Measurements from ENCODE around the gene TBC1D5.

- no peak for TF ChIP-seq CTCF (conservative IDR thresholded peaks at IDR 0.05 in 1 of 2, IDR thresholded peaks at IDR 0.05 in 1 of 2; ENCODE audit: extremely low read depth in 1 of 2, insufficient read depth in 1 of 2, low read depth in 1 of 2, low read length in 2 of 2)
- no peak for TF ChIP-seq EZH2 (IDR thresholded peaks at IDR 0.05; ENCODE audit: borderline replicate concordance, low read length)
Observed at GRCh38 chr3:17181413-17181907, 561.0 kb downstream of the TBC1D5 start.

All from mammary epithelial cell (primary cell).